Measurements from ENCODE around the gene WDR45B.

DNA sequence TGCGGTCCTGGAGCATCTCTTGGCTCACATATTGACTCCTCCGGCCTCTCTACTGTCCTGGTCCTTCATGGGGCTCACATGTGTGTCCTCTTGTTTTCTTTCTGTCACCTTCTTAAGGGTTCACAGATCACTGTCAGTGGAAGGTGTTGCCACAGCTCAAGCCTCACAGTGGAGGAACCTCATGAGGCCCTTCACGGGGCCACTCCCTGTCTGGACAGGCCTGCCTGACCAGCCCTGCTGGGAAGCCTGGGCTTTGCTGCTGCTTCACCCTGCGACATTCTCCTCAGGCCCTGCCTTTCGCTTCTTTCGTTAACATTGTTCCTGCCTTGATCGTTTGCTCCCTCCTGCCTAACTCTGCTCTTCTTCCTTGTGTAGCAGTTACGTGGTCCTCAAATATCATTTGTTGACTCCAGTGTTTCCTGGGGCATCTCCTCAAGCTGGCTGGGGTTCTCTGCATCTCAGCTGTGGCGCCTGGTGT, 55.9 kb downstream of the WDR45B start:
- TF ChIP-seq, protein P1, sequence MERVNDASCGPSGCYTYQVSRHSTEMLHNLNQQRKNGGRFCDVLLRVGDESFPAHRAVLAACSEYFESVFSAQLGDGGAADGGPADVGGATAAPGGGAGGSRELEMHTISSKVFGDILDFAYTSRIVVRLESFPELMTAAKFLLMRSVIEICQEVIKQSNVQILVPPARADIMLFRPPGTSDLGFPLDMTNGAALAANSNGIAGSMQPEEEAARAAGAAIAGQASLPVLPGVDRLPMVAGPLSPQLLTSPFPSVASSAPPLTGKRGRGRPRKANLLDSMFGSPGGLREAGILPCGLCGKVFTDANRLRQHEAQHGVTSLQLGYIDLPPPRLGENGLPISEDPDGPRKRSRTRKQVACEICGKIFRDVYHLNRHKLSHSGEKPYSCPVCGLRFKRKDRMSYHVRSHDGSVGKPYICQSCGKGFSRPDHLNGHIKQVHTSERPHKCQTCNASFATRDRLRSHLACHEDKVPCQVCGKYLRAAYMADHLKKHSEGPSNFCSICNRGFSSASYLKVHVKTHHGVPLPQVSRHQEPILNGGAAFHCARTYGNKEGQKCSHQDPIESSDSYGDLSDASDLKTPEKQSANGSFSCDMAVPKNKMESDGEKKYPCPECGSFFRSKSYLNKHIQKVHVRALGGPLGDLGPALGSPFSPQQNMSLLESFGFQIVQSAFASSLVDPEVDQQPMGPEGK (CRISPR knock-in tag; IDR thresholded peaks at IDR 0.05; ENCODE audit: borderline replicate concordance), result no peak
- TF ChIP-seq CREB5 (CRISPR knock-in tag; IDR thresholded peaks at IDR 0.05; ENCODE audit: low read depth) (no peak), ZFP30 (CRISPR knock-in tag; IDR thresholded peaks at IDR 0.05) (no peak), ARNTL (CRISPR knock-in tag; IDR thresholded peaks at IDR 0.05; ENCODE audit: borderline replicate concordance, low read depth) (no peak), ZFP3 (CRISPR knock-in tag; IDR thresholded peaks at IDR 0.05) (no peak), ZC3H10 (CRISPR knock-in tag; IDR thresholded peaks at IDR 0.05) (no peak), OSR1 (CRISPR knock-in tag; IDR thresholded peaks at IDR 0.05) (no peak)
